ENCODE measurements around the gene SPON2.

SPON2 gene

GRCh38 chr4:1178300-1179088, 6.1 kb upstream of the SPON2 start:
- TF ChIP-seq POU6F1 (CRISPR knock-in tag; IDR thresholded peaks at IDR 0.05; ENCODE audit: borderline replicate concordance, low read depth) (no peak), TSHZ2 (CRISPR knock-in tag; IDR thresholded peaks at IDR 0.05) (no peak), ZNF565 (CRISPR knock-in tag; conservative IDR thresholded peaks at IDR 0.05; ENCODE audit: low read depth) (no peak), CSDC2 (CRISPR knock-in tag; IDR thresholded peaks at IDR 0.05) (no peak), ZNF70 (CRISPR knock-in tag; IDR thresholded peaks at IDR 0.05) (no peak), RARB (CRISPR knock-in tag; IDR thresholded peaks at IDR 0.05) (no peak), TOX (CRISPR knock-in tag; IDR thresholded peaks at IDR 0.05; ENCODE audit: borderline replicate concordance) (no peak), SNAI2 (CRISPR knock-in tag; IDR thresholded peaks at IDR 0.05) (no peak)
- no peak for ATAC-seq

- no peak for ATAC-seq
- TF ChIP-seq GLIS3 (CRISPR knock-in tag; IDR thresholded peaks at IDR 0.05) (no peak), POU6F1 (CRISPR knock-in tag; IDR thresholded peaks at IDR 0.05; ENCODE audit: borderline replicate concordance, low read depth) (no peak), ZFP30 (CRISPR knock-in tag; IDR thresholded peaks at IDR 0.05) (no peak), PPARA (CRISPR knock-in tag; IDR thresholded peaks at IDR 0.05; ENCODE audit: borderline replicate concordance) (no peak), PATZ1 (CRISPR knock-in tag; IDR thresholded peaks at IDR 0.05; ENCODE audit: borderline replicate concordance) (no peak)
Measured at GRCh38 chr4:1177274-1178141, 5.1 kb upstream of the SPON2 start.

GRCh38 chr4:1176398-1177273, 4.3 kb upstream of the SPON2 start:
- no peak for ATAC-seq
- TF ChIP-seq ZNF70 (CRISPR knock-in tag; IDR thresholded peaks at IDR 0.05), result no peak
- TF ChIP-seq POU6F1 (CRISPR knock-in tag; IDR thresholded peaks at IDR 0.05; ENCODE audit: borderline replicate concordance, low read depth), result no peak
